RWPE2 (cell line): ENCODE results near the gene MCF2L.
"Not testable (repeated sequence)": the region's sequence is repeated elsewhere in the genome, so short reads cannot be mapped to it uniquely, and the experiment has no call there.

Experiments
- ATAC-seq: fragments of 200-7000 bp; cut with Tn5 transposase; 3 replicates; pipeline ENCODE4 v1.9.1; 2021; ENCODE audit warnings: low read depth
- DNase-seq: peaks from one replicate; pipeline ENCODE4 v3.0.0-alpha.2; 2020; ENCODE audit warnings: low spot score
- H3K27ac ChIP-seq: fragments of 450-650 bp; 2 replicates; pipeline ENCODE4 v1.5.1; 2017; ENCODE audit warnings: mild to moderate bottlenecking; ENCODE audit not compliant: poor library complexity, severe bottlenecking
- H3K27me3 ChIP-seq: fragments of 250-450 bp; sonication (Bioruptor Pico); 2 replicates; pipeline ENCODE4 v1.5.1; 2021; ENCODE audit warnings: mild to moderate bottlenecking, moderate library complexity; ENCODE audit not compliant: insufficient read depth, poor library complexity, severe bottlenecking
- H3K36me3 ChIP-seq: fragments of 250-450 bp; sonication (Bioruptor Pico); 2 replicates; pipeline ENCODE4 v1.5.1; 2020; ENCODE audit warnings: low read depth, mild to moderate bottlenecking, moderate library complexity
- H3K4me1 ChIP-seq: fragments of 250-450 bp; sonication (Bioruptor Pico); 2 replicates; pipeline ENCODE4 v1.5.1; 2021; ENCODE audit warnings: mild to moderate bottlenecking, moderate library complexity; ENCODE audit not compliant: insufficient read depth, poor library complexity, severe bottlenecking
- H3K4me3 ChIP-seq: fragments of 250-450 bp; sonication (Bioruptor Pico); 2 replicates; pipeline ENCODE4 v1.5.1; 2021; ENCODE audit warnings: mild to moderate bottlenecking, moderate library complexity; ENCODE audit not compliant: severe bottlenecking
- H3K9me3 ChIP-seq: fragments of 250-450 bp; sonication (Bioruptor Pico); 2 replicates; pipeline ENCODE4 v1.5.1; 2021; ENCODE audit warnings: mild to moderate bottlenecking, moderate library complexity; ENCODE audit not compliant: severe bottlenecking
- TF ChIP-seq, protein P1 (sequence below): fragments of 450-650 bp; IDR thresholded peaks from one replicate; pipeline ENCODE4 v1.5.1; 2017; ENCODE audit warnings: mild to moderate bottlenecking, moderate library complexity; ENCODE audit not compliant: poor library complexity, severe bottlenecking

The MCF2L gene

DNA sequence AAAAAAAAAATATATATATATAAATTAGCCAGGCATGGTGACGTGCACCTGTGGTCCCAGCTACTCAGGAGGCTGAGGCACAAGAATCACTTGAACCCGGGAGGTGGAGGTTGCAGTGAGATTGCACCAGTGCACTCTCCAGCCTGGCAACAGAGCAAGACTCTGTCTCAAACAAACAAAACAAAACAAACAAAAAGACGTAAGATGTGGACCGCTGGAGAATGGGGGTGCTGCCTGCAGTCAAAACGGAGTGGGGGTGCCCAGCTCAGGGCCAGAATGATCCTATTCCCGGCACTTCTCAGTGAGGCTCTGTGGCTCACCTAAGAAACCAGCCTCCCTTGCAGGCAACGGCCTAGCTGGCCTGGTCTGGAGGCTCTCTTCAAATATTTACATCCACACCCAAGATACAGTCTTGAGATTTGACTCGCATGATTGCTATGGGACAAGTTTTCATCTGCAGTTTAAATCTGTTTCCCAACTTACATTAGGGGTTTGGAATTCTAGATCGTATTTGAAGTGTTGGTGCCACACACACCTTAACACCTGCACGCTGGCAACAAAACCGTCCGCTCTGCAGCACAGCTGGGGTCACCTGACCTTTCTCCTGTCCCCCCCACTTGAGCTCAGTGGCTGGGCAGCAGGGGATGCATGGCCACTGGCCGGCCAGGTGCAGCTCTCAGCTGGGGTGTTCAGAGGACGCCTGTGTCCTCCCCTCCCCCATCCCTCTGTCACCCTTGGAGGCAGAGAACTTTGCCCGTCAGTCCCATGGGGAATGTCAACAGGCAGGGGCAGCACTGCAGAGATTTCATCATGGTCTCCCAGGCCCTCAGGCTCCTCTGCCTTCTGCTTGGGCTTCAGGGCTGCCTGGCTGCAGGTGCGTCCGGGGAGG is 136.3 kb downstream of the MCF2L start, which contains the start of gene F7:
F7 (plus strand) TSS at position 760 of the 889 bp plus-strand sequence; CDS start at position 811, 51 bp downstream.
- Histone ChIP-seq H3K4me3 (no peak within 1 kb of the TSS), H3K4me1 (no peaks in the 10 kb centered on the region), H3K27ac (no peak within 1 kb of the TSS), H3K36me3 (no peaks in the 10 kb centered on the region), H3K27me3 (peaks cover 13% of the 10 kb centered on the region), H3K9me3 (no peaks in the 10 kb centered on the region)
- DNase-seq (no peak), ATAC-seq (peak; percentile 47; the same call in 2 of the 3 replicates)
- TF ChIP-seq, protein P1, sequence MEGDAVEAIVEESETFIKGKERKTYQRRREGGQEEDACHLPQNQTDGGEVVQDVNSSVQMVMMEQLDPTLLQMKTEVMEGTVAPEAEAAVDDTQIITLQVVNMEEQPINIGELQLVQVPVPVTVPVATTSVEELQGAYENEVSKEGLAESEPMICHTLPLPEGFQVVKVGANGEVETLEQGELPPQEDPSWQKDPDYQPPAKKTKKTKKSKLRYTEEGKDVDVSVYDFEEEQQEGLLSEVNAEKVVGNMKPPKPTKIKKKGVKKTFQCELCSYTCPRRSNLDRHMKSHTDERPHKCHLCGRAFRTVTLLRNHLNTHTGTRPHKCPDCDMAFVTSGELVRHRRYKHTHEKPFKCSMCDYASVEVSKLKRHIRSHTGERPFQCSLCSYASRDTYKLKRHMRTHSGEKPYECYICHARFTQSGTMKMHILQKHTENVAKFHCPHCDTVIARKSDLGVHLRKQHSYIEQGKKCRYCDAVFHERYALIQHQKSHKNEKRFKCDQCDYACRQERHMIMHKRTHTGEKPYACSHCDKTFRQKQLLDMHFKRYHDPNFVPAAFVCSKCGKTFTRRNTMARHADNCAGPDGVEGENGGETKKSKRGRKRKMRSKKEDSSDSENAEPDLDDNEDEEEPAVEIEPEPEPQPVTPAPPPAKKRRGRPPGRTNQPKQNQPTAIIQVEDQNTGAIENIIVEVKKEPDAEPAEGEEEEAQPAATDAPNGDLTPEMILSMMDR, result no peak

DNA sequence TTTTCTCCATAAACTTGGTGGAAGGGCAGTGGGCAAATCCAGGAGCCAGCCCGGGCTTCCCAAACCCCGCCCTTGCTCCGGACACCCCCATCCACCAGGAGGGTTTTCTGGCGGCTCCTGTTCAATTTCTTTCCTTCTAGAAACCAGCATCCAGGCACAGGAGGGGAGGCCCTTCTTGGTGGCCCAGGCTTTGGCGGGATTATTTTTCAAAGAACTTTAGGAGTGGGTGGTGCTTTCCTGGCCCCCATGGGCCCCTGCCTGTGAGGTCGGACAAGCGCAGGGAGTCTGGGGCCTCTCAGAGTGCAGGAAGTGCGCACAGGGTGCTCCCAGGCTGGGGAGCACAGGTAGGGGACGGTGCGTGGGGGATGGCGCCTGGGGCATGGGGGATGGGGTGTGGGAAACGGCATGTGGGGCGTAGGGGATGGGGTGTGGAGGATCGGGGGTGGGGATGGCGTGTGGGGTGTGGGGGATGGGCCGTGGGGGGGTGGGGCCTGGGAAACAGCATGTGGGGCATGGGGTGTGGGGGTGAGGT is 137.0 kb downstream of the MCF2L start:
- ATAC-seq, result no peak
- TF ChIP-seq, protein P1, result no peak
- no peaks in the 10 kb centered on the region for H3K4me1 ChIP-seq
- H3K36me3 ChIP-seq, result no peaks in the 10 kb centered on the region
- no peaks in the 10 kb centered on the region for H3K9me3 ChIP-seq
- peaks cover 21% of the 10 kb centered on the region for H3K27me3 ChIP-seq
- no peak overlapping the region for H3K4me3 ChIP-seq
- no peak for DNase-seq
- no peak overlapping the region for H3K27ac ChIP-seq

DNA sequence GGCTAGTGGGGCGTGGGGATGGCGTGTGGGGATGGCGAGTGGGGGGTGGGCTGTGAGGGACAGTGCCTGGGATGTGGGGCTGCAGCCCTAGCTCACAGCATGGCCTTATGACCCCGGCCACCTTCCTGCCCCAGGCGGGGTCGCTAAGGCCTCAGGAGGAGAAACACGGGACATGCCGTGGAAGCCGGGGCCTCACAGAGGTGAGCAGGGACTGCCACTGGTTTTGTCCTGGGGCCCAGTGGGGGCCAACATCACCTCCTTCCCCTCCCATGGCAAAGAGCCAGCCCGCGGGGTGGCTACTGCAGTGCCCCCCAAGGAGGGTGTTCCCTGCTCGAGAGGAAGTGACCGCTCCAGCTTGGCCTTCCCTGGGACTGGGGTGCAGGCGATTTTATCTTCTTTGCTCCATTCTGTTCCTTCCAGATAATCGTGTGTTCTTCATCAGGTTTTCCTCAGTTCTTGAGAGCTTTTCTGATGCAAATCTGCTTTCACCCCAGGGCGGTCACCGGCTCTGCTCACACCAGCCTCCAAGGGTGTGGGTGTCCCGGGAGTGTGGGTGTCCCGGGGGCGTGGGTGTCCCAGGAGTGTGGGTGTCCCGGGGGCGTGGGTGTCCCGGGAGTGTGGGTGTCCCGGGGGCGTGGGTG is 137.8 kb downstream of the MCF2L start:
- Histone ChIP-seq H3K9me3 (no peaks in the 10 kb centered on the region), H3K27ac (no peak overlapping the region), H3K4me1 (no peaks in the 10 kb centered on the region), H3K4me3 (no peak overlapping the region), H3K27me3 (peaks cover 19% of the 10 kb centered on the region), H3K36me3 (no peaks in the 10 kb centered on the region)
- ATAC-seq, result no peak
- TF ChIP-seq, protein P1, result no peak
- DNase-seq, result no peak

DNA sequence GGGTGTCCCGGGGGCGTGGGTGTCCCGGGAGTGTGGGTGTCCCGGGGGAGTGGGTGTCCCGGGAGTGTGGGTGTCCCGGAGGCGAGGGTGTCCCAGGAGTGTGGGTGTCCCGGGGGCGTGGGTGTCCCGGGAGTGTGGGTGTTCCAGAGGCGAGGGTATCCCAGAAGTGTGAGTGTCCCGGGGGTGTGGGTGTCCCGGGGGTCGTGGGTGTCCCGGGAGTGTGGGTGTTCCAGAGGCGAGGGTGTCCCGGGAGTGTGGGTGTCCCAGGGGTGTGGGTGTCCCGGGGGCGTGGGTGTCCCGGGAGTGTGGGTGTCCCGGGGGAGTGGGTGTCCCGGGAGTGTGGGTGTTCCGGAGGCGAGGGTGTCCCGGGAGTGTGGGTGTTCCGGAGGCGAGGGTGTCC is 139.5 kb downstream of the MCF2L start:
- not testable (repeated sequence) for H3K4me3 ChIP-seq, ATAC-seq, DNase-seq, H3K4me1 ChIP-seq, H3K36me3 ChIP-seq, H3K27ac ChIP-seq, H3K9me3 ChIP-seq
- peaks cover 19% of the 10 kb centered on the region for H3K27me3 ChIP-seq

DNA sequence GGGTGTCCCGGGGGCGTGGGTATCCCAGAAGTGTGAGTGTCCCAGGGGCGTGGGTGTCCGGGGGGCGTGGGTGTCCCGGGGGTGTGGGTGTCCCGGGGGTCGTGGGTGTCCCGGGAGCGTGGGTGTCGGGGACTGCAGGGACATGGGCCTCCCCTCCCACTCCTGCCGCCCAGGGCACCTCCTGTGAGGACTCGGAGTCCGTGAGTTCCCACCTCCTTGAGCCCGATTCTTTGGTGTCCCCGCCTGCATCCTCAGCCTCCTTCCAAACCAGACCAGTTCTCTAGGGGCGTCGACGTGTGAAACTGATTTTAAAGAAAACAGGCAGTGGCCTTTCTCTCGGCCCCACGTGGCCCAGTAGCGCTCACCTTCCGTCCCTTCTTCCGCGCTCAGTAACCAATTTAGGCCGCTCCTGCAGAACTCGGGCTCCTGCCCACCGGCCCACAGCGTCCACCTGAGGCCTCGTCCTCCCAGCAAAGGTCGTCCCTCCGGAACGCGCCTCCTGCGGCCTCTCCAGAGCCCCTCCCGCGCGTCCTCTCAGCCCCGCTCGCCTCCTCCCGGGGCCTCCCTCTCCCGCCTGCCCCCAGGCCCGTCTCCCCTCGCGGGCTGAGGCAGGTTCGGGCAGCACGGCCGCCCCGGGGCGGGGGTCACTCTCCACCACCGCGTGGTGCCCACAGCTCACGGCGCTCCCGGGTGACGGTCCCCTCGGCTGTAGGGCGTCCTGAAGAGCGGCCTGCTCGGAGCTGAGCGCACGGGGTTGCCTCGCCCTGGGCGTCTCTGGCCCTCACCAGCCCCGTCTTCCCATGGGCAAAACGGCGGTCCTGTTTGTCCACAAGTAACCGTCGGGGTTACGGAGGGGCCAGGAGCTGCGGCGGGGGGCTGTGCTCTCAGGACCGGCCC is 140.4 kb downstream of the MCF2L start:
- H3K27ac ChIP-seq, result no peak overlapping the region
- H3K27me3 ChIP-seq, result peaks cover 19% of the 10 kb centered on the region
- H3K36me3 ChIP-seq, result no peaks in the 10 kb centered on the region
- TF ChIP-seq, protein P1, result no peak
- H3K9me3 ChIP-seq, result no peaks in the 10 kb centered on the region
- peak; percentile 61 for DNase-seq
- no peak for ATAC-seq
- no peaks in the 10 kb centered on the region for H3K4me1 ChIP-seq
- H3K4me3 ChIP-seq, result no peak overlapping the region
